GM12875 (cell line): ENCODE results near the gene FMC1.

Experiments
- H3K4me3 ChIP-seq: one replicate; pipeline ENCODE4 v1.5.1; 2011; ENCODE audit warnings: low read depth, low read length, control low read depth
- CTCF ChIP-seq: IDR thresholded peaks from 2 replicates; pipeline ENCODE4 v1.5.1; 2011; ENCODE audit warnings: low read depth, mild to moderate bottlenecking, control low read depth, inconsistent platforms, low read length, moderate library complexity, borderline replicate concordance; ENCODE audit not compliant: insufficient read depth

FMC1 gene

GRCh38 chr7:139362981-139363380 lies 21.8 kb downstream of the FMC1 start:
- H3K4me3 ChIP-seq: no peak overlapping the region
- TF ChIP-seq CTCF: no peak

GRCh38 chr7:139365336-139365735 lies 24.2 kb downstream of the FMC1 start:
- H3K4me3 ChIP-seq: no peak overlapping the region
- TF ChIP-seq CTCF: no peak

GRCh38 chr7:139366400-139366799 lies 25.3 kb downstream of the FMC1 start:
- H3K4me3 ChIP-seq: no peak overlapping the region
- no peak for TF ChIP-seq CTCF

GRCh38 chr7:139367438-139368155 lies 26.5 kb downstream of the FMC1 start:
- no peak for TF ChIP-seq CTCF
- no peak overlapping the region for H3K4me3 ChIP-seq

GRCh38 chr7:139370301-139370942 lies 29.3 kb downstream of the FMC1 start:
- TF ChIP-seq CTCF: no peak

GRCh38 chr7:139370943-139371313 lies 29.8 kb downstream of the FMC1 start:
- H3K4me3 ChIP-seq: no peak overlapping the region

More at GRCh38 chr7:139370301-139370942, 29.3 kb downstream of the FMC1 start:
- no peak overlapping the region for H3K4me3 ChIP-seq

More at GRCh38 chr7:139370943-139371313, 29.8 kb downstream of the FMC1 start:
- TF ChIP-seq CTCF: no peak
